ENCODE data around the gene FKBP7. TPM values are rescaled to one million over a fixed set of nuclear protein-coding genes. Genes with fewer than 3 reads are reported as not detected.

Gene FKBP7
- total and polyA plus RNA-seq, 2 of the 8 experiments (the other 6 are each of a cell fraction or from before 2014, with no cell fraction given): 3.6 to 7.0 TPM

- TF ChIP-seq POLR2AphosphoS5 (IDR thresholded peaks at IDR 0.05; ENCODE audit: low read depth, low read length) (peak; percentile 67; the same call in 1 of the 2 replicates), TEAD4 (IDR thresholded peaks at IDR 0.05; ENCODE audit: low read depth, low read length) (no peak), TBP (IDR thresholded peaks at IDR 0.05; ENCODE audit: low read depth, low read length) (peak; percentile 46; the same call in 1 of the 2 replicates), CTCF (IDR thresholded peaks at IDR 0.05; ENCODE audit: control extremely low read depth in 1 of 3, insufficient read depth in 1 of 3, low read depth in 1 of 3, low read length in 3 of 3) (peak; percentile 91 to 97 (median 93)), FOSL1 (IDR thresholded peaks at IDR 0.05; ENCODE audit: insufficient read depth, low read depth, low read length) (no peak), CBX8 (IDR thresholded peaks at IDR 0.05; ENCODE audit: borderline replicate concordance, low read depth, low read length) (no peak), RAD21 (IDR thresholded peaks at IDR 0.05 in 1 of 2, conservative IDR thresholded peaks at IDR 0.05 in 1 of 2; ENCODE audit: low read depth in 2 of 2, low read length in 2 of 2) (peak; percentile 85 to 88), MAX (IDR thresholded peaks at IDR 0.05) (peak; percentile 80), HDAC2 (IDR thresholded peaks at IDR 0.05; ENCODE audit: borderline replicate concordance in 1 of 2, low read depth in 2 of 2, low read length in 2 of 2) (0 out of 4 replicates have a peak, but pooled peaks of 1 of the 2 experiments have one; percentile 44), SP2 (IDR thresholded peaks at IDR 0.05; ENCODE audit: low read length) (no peak), CBX5 (IDR thresholded peaks at IDR 0.05; ENCODE audit: low read depth, low read length) (no peak), TAF7 (optimal IDR thresholded peaks at IDR 0.05; ENCODE audit: borderline replicate concordance, low read depth, low read length) (peak; percentile 20), E2F6 (IDR thresholded peaks at IDR 0.05) (peak; percentile 79), ATF3 (IDR thresholded peaks at IDR 0.05; ENCODE audit: insufficient read depth, low read depth, low read length) (no peak), ATF2 (IDR thresholded peaks at IDR 0.05; ENCODE audit: low read length) (0 out of 2 replicates have a peak, but pooled peaks have one; percentile 39)
Observed at GRCh38 chr2:178414266-178415247, 63.8 kb downstream of the FKBP7 start (continued).

All from H1 (cell line).